Astrocyte of the hippocampus (primary cell): ENCODE results near the gene AEBP1.

Source experiments
- DNase-seq: peaks from one replicate; pipeline ENCODE4 v3.0.0; 2011; ENCODE audit warnings: low read depth, low spot score

The AEBP1 gene

GRCh38 chr7:44104860-44105771 lies 971 bp downstream of the AEBP1 start:
- peak; percentile 72 for DNase-seq

GRCh38 chr7:44105832-44106231 lies 1.7 kb downstream of the AEBP1 start:
- DNase-seq: no peak

- DNase-seq: no peak
Measured at GRCh38 chr7:44106311-44107065, 2.3 kb downstream of the AEBP1 start.

- DNase-seq: no peak
Measured at GRCh38 chr7:44107116-44107960, 3.2 kb downstream of the AEBP1 start.

GRCh38 chr7:44107961-44108767 lies 4.0 kb downstream of the AEBP1 start:
- no peak for DNase-seq

- DNase-seq: no peak
Measured at GRCh38 chr7:44108768-44109750, 4.9 kb downstream of the AEBP1 start.

- DNase-seq: no peak
Measured at GRCh38 chr7:44109991-44110390, 5.8 kb downstream of the AEBP1 start.

GRCh38 chr7:44110719-44111635 lies 6.8 kb downstream of the AEBP1 start:
- no peak for DNase-seq

GRCh38 chr7:44111761-44112160 lies 7.6 kb downstream of the AEBP1 start:
- DNase-seq: no peak

- no peak for DNase-seq
Measured at GRCh38 chr7:44112231-44112996, 8.3 kb downstream of the AEBP1 start.

- DNase-seq: no peak
Measured at GRCh38 chr7:44112997-44113763, 9.0 kb downstream of the AEBP1 start.

- no peak for DNase-seq
Measured at GRCh38 chr7:44113764-44114354, 9.7 kb downstream of the AEBP1 start.

- no peak for DNase-seq
Measured at GRCh38 chr7:44114586-44115310, 10.6 kb downstream of the AEBP1 start.

- DNase-seq: no peak
Measured at GRCh38 chr7:44116087-44116788, 12.1 kb downstream of the AEBP1 start.
